ENCODE results near the gene OAS1.
"Not testable (repeated sequence)": the region's sequence is repeated elsewhere in the genome, so short reads cannot be mapped to it uniquely, and the experiment has no call there.

The OAS1 gene

GRCh38 chr12:112936927-112937326 lies 30.2 kb downstream of the OAS1 start:
- DNase-seq = no peak

GRCh38 chr12:112937741-112938719 lies 31.3 kb downstream of the OAS1 start, which contains the start of gene OAS3:
TSS of gene OAS3 (plus strand) at chr12:112938474. CDS start at chr12:112938531, 57 bp downstream.
- peak in 37 of 56 donors; percentile 7 to 61 (median 26) for DNase-seq

GRCh38 chr12:112938751-112939150 lies 32.0 kb downstream of the OAS1 start:
- no peak for DNase-seq

- DNase-seq = no peak
Measured at GRCh38 chr12:112939761-112940381, 33.1 kb downstream of the OAS1 start.

GRCh38 chr12:112941528-112942335 lies 35.0 kb downstream of the OAS1 start:
- DNase-seq = no peak

- DNase-seq = no peak
Measured at GRCh38 chr12:112942572-112942971, 35.8 kb downstream of the OAS1 start.

- no peak for DNase-seq
Measured at GRCh38 chr12:112944024-112944690, 37.4 kb downstream of the OAS1 start.

- DNase-seq = no peak
Measured at GRCh38 chr12:112945515-112945914, 38.8 kb downstream of the OAS1 start.

- no peak for DNase-seq
Measured at GRCh38 chr12:112946236-112947000, 39.7 kb downstream of the OAS1 start.

GRCh38 chr12:112947314-112947713 lies 40.6 kb downstream of the OAS1 start:
- no peak for DNase-seq

- DNase-seq = no peak
Measured at GRCh38 chr12:112947761-112948160, 41.0 kb downstream of the OAS1 start.

- DNase-seq = no peak
Measured at GRCh38 chr12:112948806-112949205, 42.0 kb downstream of the OAS1 start.

GRCh38 chr12:112950701-112951100 lies 43.9 kb downstream of the OAS1 start:
- DNase-seq = no peak

GRCh38 chr12:112957125-112957524 lies 50.4 kb downstream of the OAS1 start:
- DNase-seq = not testable (repeated sequence)

GRCh38 chr12:112961074-112961473 lies 54.3 kb downstream of the OAS1 start:
- no peak for DNase-seq

GRCh38 chr12:112961536-112961935 lies 54.8 kb downstream of the OAS1 start:
- DNase-seq = no peak

GRCh38 chr12:112962561-112962960 lies 55.8 kb downstream of the OAS1 start:
- DNase-seq = no peak

- DNase-seq = peak in 11 of 56 donors; percentile 9 to 51 (median 21)
Measured at GRCh38 chr12:112963227-112963861, 56.6 kb downstream of the OAS1 start.

- DNase-seq = no peak
Measured at GRCh38 chr12:112964067-112964670, 57.4 kb downstream of the OAS1 start.

Measured in amygdala (tissue), 56 donors.